Middle frontal gyrus (tissue), 1 donor: ENCODE data around the gene PDGFRB.
A peak's percentile ranks its signal among the peaks of the same experiment; 100 is the strongest.

Experiments
- DNase-seq: peaks from one replicate; pipeline ENCODE4 v3.0.0-alpha.2; 2015; ENCODE audit warnings: low spot score; ENCODE audit errors: extremely low spot score

Gene PDGFRB

DNA sequence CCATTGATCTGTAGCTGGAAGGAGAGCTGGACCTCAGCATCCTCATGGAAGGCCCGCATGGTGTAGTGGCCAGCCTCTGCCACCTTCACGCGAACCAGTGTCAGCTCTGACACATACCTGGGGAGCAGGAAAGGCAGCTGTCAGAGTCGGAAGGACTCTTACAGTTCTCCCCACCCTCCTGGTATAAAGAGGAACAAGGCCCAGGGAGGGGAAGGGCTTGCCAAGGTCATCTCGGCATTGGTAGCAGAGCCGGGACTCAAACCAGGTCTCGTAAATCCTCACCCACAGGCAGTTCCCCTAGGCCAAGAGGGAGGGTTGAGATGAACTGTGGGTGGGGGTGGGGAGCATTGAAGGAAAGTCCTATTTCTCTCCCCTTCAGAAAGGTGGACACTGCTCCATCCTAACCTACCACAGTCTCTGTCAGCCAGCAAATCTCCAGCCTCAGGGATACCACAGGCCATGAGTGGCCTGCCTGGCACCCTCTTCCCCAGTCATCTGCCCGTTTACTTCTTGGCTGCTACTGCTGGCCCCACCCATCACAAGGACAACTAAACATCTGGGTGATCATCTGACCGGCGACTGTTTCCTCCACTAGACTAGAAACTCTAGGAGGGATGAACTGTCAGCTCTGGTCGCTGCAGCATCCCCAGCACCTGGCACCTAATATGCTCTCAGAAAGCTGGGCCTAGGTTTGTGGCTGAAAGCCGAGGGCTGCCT, 23.5 kb downstream of the PDGFRB start:
- no peak for DNase-seq

DNA sequence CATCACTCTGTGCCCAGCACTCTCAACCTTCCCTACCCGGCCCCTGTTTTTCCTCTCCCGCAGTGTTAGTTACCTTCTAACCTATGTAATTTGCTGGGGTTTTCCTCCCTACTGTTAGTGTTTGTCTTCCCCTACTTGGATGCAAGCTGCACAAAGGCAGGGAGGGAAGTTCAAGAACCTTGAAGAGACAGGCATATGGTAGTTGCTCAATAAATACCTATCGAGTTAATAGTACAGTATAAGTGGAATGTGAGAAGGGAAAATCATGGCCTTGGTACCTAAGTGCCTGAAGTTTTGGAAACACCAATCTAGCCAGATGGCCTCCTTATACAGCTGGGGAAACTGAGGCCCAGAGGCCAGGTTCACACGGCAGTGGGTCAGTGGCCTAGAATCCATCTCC, 24.2 kb downstream of the PDGFRB start:
- no peak for DNase-seq

DNA sequence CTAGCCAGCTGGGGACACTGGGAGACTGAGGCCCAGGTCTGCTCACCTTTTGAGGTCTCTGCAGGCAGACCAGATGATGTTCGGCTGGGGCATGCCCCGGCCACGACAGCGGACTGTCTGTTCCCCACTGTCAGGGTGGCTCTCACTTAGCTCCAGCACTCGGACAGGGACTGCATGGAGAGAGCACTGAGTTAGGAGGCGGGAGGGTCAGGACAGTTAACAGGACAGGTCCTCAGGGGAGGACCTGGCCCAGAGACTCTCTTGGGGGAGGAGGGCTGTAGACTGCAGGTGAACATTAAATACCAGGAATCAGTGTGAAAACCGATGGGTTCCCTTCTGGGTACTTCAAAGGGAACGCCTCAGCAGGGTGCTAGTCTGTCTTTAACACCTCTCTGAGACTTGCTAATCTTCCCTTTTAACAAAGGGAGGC, 25.1 kb downstream of the PDGFRB start:
- DNase-seq = no peak

DNA sequence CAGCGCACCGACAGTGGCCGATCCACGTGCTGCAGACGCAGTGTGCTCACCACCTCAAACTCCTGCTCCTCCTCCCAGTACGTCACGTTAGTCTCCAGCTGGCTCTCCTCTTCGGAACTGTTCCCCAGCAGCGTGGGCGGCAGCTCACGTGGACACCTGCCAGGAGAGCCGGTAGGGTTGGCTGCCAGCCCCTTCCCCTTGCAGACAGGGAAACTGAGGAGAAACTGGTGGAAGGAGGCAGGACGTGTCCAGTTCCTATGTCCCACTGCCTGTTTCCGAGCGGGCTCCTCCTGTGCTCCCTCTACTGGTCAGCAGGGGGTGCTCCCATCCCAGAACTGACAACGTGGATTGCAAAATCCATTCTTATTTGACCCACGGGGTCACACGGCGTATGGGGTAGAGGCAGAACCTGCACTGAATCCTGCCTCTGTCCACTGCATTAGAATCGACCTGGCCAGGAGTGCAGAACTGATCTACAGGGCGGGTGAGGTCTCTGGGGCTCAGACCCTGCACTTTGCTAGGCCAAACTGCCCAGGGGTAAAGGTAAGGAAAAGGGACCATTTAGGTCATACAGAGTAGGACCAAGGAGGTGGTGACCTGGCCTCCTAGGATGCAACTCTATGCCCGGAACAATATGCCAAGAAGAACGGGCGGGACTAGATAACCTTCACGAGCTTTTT, 25.7 kb downstream of the PDGFRB start:
- DNase-seq = peak; percentile 55

DNA sequence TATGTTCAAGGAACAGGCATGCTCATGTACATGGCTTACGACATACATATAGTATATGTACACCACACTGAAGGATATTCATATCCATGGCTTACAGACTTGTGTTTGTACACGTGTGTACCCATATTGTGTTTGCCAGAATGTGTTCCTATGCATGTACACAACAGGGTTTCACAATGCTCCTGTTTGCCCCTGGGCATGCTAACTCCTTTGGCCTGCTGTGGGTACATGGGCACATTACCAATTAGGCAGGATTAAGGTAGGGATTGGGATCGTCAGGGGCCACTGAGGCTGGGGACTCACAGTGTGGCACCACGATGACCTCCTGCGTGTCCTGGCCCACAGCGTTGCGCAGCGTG, 26.2 kb downstream of the PDGFRB start:
- DNase-seq = no peak

DNA sequence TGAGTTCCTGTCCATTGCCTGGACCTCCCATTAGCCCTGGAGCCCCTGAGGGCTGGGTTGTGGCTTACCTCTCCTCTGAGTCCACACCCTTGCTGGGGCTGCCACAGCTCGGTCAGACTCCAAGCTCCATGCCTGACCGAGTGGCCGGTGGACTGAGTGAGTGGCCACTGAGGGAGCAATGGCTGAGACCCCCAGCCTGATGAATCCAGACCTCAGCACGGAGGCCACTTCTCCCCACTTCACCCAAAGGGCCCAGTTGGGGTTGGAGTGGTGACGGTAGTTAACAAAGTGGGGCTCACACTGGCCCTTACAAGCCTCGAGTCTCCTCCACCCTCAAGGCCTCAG, 28.8 kb downstream of the PDGFRB start:
- no peak for DNase-seq

DNA sequence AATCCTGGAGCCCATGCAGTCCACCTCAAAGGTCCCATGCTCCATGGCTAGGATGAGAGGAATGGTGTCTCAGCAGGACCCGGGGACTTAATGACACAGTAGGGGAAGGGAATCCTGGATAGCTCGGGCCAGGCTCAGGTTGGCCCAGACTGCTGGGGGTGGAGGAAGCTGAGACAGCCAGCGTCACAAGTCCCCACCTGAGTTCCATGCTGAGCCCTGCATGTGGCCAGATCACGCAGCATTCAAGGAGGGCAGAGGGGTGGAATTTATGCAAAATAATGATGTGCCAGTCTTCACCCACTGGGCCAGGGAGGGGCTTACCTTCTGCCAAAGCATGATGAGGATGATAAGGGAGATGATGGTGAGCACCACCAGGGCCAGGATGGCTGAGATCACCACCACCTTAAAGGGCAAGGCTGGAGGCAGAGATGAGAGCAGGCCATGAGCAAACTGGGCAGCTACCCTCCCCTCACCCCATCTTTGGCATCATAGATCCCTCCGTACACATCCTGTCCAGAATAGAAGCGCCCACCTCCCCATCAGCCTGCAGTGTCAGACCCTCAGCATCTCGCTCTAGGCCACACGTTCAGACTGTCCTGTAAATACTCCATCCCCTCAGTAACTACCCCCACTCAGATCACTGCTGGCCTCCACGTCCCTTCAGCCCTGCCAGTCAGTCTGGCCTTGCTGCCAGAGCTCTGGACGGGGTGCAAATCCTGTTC, 29.3 kb downstream of the PDGFRB start:
- DNase-seq = no peak

DNA sequence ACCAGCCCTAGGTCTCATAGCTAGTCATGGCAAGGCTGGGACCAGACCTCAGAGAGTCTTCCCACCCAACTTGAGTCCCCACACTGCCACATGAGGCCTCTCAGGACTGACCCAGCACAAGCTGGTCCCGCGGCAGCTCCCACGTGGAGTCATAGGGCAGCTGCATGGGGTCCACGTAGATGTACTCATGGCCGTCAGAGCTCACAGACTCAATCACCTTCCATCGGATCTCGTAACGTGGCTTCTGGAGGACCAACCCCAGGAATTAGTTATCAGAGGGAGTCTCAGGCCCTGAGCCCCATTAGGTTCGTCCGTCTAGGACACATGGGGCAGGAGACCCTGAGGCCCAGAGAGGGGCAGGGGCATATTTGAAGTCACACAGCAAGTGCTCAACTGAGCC, 30.3 kb downstream of the PDGFRB start:
- no peak for DNase-seq

DNA sequence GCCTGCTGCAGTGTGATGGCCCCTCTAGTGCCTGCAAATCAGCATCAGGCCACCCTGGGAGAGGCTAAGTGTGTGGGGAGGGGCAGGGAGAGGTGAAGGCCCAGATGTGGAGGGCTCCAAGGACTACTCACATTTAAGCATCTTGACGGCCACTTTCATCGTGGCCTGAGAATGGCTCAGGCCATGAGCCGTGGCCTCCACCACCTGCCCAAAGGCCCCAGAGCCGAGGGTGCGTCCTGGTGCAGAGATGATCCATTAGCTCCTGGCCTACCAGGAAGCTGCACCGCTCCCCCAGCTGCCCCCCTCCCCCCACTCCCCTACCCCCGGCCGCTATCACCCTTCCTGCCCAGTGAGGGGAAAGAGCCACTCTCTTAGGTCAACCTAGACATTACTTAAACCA, 31.0 kb downstream of the PDGFRB start:
- DNase-seq = no peak

DNA sequence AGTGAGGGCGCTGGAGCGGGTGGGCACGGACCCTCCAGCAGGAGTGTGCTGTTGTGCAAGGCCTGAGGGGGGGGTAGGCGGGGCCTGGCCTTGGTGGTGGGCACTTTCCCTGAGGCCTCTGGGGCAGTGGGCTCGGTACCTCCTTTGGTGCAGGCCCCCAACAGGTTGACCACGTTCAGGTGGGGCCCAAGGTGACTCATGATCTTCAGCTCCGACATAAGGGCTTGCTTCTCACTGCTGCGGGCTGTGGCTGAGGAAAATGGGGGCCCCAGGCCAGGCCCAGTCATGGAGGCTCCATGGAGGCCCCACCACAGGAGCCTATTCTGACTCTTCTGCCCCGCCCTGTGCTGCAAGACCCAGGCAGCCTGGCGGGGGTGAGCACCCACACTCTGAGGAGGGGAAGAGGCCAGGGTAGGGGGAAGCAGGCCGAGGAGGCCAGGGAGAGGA, 31.5 kb downstream of the PDGFRB start:
- DNase-seq = no peak

DNA sequence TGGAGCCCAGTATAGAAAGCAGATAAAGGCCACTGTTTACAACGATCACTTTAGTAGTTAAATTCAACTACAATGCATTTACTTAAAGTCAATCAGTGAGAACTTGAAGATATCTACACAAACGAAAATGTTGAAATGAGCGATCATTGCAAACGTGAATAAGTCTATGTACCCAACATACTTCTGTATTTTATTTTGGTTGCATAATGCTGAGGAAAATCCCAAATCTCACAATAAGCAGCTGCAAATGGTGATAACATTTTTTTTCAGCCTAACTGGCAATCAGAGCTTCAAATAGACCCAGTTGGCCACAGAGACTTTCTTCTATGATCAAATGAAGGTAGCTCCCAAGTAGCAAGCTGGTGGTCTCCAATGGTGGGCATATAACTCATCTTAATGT, 32.1 kb downstream of the PDGFRB start:
- DNase-seq = no peak

DNA sequence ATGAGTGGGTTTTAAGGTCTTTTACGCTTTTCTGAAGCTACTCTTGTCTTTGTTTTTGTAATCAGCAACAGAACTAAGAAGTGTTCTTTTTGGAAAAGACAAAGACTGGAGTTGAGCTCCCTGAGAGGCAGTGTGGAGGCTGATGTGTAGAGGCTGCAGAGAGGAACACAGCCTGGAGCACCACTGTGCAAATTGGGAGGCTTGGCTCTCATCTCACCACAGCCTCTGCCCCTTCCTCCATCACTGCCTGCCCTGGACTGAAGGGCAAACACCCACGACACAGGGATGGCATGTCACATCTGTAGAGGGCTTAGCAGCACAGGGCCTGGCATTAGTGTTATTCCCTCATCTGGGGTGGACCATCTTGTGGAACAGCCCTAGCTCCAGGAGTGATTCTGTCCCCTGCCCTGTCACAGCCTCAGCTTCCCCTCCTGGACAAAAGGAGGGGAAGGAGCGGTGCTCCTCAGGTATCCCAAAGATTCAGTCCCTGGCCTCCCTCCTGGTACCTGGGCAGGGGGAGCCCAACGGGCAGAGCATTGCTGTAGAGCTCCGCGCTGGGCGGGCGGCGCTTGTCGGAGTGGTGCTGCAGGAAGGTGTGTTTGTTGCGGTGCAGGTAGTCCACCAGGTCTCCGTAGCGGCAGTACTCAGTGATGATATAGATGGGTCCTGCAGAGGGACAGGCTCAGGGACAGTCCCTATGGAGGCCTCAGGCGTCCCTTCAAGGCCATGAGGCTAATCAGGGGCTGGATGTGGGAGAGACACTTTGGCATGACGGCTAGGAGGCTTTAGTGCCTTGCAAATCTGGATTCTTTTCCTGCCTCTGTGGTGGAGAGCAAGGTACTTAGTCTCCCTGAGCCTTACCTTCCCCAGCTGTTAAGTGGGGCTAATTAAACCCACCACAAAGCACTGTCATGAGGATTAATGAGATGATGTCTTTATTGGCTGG, 32.8 kb downstream of the PDGFRB start:
- no peak for DNase-seq

DNA sequence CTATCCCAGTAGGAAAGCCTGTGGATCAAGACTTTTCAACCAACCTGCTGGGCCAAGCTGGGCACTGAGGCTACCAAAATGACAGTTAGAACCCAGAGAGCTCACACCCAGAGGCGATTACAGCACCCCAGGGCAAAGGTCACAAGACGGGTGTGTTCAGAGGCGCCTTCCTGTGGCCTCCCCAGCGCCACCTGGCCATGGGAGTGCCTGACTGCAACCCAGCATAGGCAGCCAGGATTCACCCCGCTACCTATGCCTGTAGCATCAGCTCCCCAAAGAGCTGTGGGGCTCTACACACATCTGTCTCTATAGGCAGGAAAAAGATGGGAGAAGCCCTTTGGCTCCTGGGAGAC, 33.5 kb downstream of the PDGFRB start:
- no peak for DNase-seq

DNA sequence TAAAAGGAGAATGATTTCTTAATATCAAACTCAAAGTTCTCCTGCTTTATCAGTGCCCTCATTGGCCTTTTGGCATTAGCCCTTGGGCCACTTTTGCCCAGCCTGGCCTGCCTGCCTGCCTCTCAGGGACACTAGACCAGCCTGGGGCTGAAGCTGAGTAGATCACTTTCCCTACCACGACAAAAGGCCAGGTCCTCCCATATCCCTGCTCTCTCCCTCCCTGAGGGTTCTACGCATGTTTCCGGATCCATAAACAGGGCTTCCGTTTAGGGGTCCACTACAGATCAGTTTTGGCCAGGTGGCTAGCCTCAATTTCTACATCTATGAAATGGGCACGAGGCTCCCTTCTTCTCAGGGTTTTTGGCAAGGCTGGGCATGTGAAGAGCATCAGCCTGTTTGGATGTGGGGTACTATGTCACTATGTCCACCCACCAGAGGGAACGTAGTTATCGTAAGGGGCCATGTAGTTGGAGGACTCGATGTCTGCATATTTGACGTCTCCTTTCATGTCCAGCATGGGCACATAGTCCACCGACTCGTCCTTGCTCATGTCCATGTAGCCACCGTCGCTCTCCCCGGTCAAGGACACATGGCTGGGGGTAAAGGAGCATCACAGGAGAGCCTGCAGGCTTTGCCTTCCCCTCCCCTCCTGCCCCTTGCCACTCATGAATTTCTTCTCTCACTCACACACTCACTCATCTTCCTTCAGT, 34.0 kb downstream of the PDGFRB start:
- DNase-seq = no peak

DNA sequence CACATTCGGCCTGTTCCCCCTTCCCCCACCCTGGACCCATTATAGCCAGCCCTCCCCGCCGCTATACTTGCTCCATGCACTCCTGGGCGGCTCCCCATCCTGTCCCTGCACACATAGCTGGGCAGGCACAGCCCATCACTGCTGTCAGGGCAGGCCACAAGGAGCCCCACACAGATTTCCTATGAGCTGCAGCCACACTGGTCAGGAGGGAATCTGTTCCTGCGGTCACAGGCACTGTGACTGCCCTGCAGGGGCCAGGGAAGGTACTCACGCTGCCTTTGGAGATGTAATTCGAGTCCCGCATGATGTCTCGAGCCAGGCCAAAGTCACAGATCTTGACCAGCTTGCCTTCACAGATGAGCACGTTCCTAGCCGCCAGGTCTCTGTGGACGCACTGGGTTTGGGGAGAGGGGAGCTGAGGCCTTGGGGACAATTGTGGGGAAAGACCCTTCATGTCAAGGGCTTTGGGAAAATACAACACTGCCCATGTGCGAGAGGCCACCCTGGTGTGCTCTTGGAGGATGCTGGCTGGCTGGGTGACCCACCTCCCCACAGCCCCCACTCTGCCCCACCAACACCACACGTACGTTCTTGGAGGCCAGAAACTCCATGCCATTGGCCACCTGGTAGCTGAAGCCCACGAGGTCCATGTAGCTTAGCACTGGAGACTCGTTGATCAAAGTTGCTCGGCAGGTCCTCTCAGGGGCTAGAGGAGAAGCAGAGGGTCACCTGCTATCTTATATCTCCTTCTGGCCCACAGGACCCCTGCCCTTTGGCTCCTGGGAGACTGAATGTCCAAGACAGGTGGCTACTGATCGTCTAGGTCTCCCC, 34.8 kb downstream of the PDGFRB start:
- DNase-seq = no peak

DNA sequence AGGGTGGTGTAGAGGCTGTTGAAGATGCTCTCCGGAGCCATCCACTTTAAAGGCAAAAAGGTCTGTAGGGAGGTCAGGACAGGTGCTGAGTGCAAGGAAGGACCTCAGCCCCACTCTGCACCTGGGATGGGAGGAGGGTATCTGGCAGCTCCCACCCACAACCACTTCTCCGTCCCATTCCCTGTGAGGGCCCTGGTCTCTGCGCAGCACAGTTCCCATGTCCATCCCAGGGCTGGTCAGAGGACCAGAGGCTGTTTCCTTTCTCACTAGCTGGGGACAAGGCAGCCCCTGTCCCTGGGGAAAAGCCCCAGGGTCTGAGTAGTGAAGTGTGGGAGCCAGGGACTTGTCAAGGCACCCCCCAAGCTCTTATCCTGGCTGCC, 35.6 kb downstream of the PDGFRB start:
- DNase-seq = no peak

DNA sequence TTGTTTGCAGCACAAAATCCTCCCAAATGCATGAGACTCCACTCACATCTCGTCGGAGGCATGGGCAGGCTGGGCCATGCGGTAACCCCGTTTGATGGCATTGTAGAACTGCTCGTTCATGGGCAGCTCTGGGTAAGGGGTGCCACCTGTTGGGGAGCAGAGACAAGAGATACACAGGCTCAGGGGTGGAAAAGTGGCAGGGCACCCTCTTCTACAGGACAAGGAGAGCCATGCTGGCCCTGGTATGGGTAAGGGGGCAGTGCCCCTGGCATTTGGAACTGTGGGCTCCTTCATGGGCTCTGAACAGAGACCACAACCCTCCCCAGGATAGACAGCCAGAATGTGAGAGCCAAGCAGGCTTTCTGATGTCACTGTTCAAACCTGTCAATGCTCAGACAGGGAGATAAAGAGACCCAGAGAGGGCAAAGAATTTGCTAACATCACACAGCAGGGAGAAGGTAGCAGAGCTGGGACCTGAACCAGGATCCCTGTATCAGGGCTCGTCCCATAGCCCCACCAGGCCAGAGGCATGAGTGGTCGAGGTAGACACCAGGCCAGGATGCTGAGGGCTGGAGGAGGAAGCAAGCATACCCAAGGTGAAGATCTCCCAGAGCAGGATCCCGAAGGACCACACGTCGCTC, 36.1 kb downstream of the PDGFRB start:
- DNase-seq = no peak

DNA sequence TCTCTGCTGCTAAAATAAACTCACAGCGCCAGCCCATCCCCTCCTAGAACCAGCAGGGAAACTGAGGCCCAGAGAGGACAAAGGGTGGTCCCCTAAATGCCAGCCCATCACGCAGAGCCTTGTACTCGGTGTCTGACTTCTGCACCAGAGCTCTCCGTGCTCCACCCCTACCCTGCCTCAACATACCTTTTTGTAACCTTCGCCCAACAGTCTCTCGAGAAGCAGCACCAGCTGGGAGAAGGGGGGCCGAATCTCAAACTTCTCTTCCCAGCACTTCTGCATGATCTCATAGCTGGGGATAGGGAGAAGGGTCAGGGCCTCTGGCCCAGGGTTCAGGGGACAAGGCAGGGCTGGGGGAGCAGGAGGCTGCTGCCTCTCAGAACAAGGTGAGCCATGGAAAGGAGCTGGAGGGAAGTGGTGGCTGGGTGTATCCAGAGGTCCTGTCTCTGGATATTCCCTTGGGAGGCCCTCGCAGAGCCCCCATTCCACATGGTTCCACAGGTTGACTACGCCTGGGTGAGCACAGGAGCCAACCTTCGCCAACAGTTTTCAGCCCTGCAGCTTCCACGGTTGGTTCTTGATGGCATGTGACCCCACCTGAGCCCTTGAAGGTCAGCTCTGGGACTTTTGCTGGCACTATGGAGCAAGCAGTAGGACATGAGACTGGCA, 37.0 kb downstream of the PDGFRB start:
- no peak for DNase-seq

DNA sequence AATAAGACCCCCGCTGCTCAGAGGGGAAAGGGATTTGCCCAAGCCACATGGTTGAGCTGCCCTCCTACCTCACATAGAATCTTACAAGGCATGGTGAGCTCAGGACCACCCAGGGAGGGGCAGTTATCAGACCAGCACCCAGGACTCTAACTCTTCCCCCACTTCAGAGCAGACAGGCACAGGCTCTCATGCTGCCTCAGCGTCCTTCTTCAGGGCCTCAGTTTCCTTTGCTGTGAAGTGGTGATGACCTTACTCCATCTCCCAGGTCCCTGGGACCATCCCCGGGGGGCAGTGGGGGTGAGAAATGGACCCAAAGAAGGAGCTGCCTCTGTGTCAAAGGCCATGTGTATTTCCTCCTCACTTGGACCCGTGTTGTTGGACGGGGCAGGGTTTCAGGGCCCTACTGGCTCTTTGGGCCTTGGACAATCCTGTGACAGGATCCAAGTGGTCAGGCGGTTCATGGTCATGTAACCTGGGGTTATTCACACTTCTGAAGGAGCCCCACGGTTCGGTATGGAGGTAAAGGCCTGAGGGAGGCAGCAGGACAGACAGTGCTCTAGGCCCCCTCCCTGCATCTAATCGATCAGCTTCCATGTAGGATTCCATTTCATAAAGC, 37.6 kb downstream of the PDGFRB start:
- DNase-seq = no peak
